Iris pigment epithelial cell (primary cell): ENCODE results near the gene IRF7.

Experiments
- DNase-seq: peaks from one replicate; pipeline ENCODE4 v3.0.0-alpha.2; 2011; ENCODE audit warnings: low read depth

The IRF7 gene

GRCh38 chr11:607971-608659 lies 7.6 kb downstream of the IRF7 start:
- no peak for DNase-seq

- no peak for DNase-seq
Observed at GRCh38 chr11:607020-607780, 8.6 kb downstream of the IRF7 start.

GRCh38 chr11:606245-606644 lies 9.5 kb downstream of the IRF7 start:
- no peak for DNase-seq

GRCh38 chr11:605286-606129 lies 10.2 kb downstream of the IRF7 start:
- no peak for DNase-seq

- no peak for DNase-seq
Observed at GRCh38 chr11:603154-603553, 12.6 kb downstream of the IRF7 start.

- DNase-seq: no peak
Observed at GRCh38 chr11:601573-602245, 14.0 kb downstream of the IRF7 start.

GRCh38 chr11:598005-598680 lies 17.6 kb downstream of the IRF7 start:
- no peak for DNase-seq

GRCh38 chr11:597166-597725 lies 18.5 kb downstream of the IRF7 start:
- DNase-seq: no peak

- no peak for DNase-seq
Observed at GRCh38 chr11:596374-596773, 19.4 kb downstream of the IRF7 start.

- DNase-seq: no peak
Observed at GRCh38 chr11:595400-595799, 20.4 kb downstream of the IRF7 start.

- DNase-seq: no peak
Observed at GRCh38 chr11:593347-593746, 22.4 kb downstream of the IRF7 start.

- no peak for DNase-seq
Observed at GRCh38 chr11:592918-593317, 22.8 kb downstream of the IRF7 start.

GRCh38 chr11:592501-592900 lies 23.2 kb downstream of the IRF7 start:
- DNase-seq: no peak

- DNase-seq: no peak
Observed at GRCh38 chr11:590997-591396, 24.8 kb downstream of the IRF7 start.

GRCh38 chr11:589798-590197 lies 26.0 kb downstream of the IRF7 start:
- DNase-seq: no peak

- peak; percentile 90 for DNase-seq
Observed at GRCh38 chr11:587978-588380, 27.8 kb downstream of the IRF7 start.

- no peak for DNase-seq
Observed at GRCh38 chr11:587546-587945, 28.2 kb downstream of the IRF7 start.

GRCh38 chr11:586376-587316 lies 29.1 kb downstream of the IRF7 start:
- no peak for DNase-seq

- DNase-seq: no peak
Observed at GRCh38 chr11:584287-584686, 31.5 kb downstream of the IRF7 start.

- DNase-seq: no peak
Observed at GRCh38 chr11:581752-582151, 34.0 kb downstream of the IRF7 start.
